Pancreas (tissue), 10 donors: ENCODE results near the gene LRP2BP. TPM values are rescaled to one million over a fixed set of nuclear protein-coding genes. Genes with fewer than 3 reads are reported as not detected.

Experiments used
- ATAC-seq, 4 donors: fragments of 200-7000 bp; cut with Tn5 transposase; one replicate each; pipeline versions ENCODE4 v1.8.0 to v1.9.1; 2020; ENCODE audit warnings: mild to moderate bottlenecking in 4 of 4, moderate library complexity in 4 of 4
- DNase-seq, 6 donors: peaks; one replicate each; pipeline ENCODE4 v3.0.0-alpha.2; 2020
- FAIRE-seq: peaks from 2 replicates; lab custom pipeline; 2012; peaks lifted over from hg19 to GRCh38; lab: Jason Lieb, UNC
- H3K27ac ChIP-seq, 4 donors: fragments of 200-600 bp; sonication (generic); 1 replicate in 3 of 4; 2 replicates in 1 of 4; pipeline versions ENCODE4 v1.5.0 to v1.8.0; 2020
- H3K27me3 ChIP-seq, 4 donors: fragments of 200-600 bp; one replicate each; pipeline ENCODE4 v1.8.0; 2021
- H3K36me3 ChIP-seq, 3 donors: fragments of 200-600 bp; sonication (generic) in 1 of 3; one replicate each; pipeline versions ENCODE4 v1.5.0 to v1.8.0; 2020 to 2021
- H3K4me1 ChIP-seq, 3 donors: fragments of 200-600 bp; one replicate each; pipeline ENCODE4 v1.8.0; 2021
- H3K4me3 ChIP-seq, 4 donors: fragments of 200-600 bp; sonication (generic) in 2 of 4; one replicate each; pipeline versions ENCODE4 v1.5.0 to v1.8.0; 2020 to 2021
- H3K9me3 ChIP-seq, 4 donors: fragments of 200-600 bp; one replicate each; pipeline ENCODE4 v1.8.0; 2021
- CTCF ChIP-seq, 4 donors: fragments of 200-600 bp; sonication (generic) in 3 of 4; IDR thresholded peaks; one replicate each; pipeline versions ENCODE4 v1.5.0 to v1.8.0; 2021; ENCODE audit warnings: antibody characterized with exemption in 4 of 4
- WGBS, 2 donors: extraction: QIAGEN DNeasy Blood & Tissue Kit; methylation state at CpG; one replicate each; pipeline ENCODE4 v1.1.7; 2013; 5-methylcytosine and 5-hydroxymethylcytosine counted together
- intact Hi-C, 3 donors: fragments of 100-400 bp; cut with DNase I; formaldehyde crosslinking; loops; one replicate each; pipeline versions ENCODE4 v1.11.1 to v1.14.2; 2022
- polyA plus RNA-seq, 2 donors: library from polyadenylated mRNA; stranded (reverse); fragments of 200-250 nt; gene quantifications; one replicate each; pipeline ENCODE4 v1.2.3, GENCODE V29; 2013
- total RNA-seq, 6 donors: library from RNA; stranded (reverse); fragmentation: NEBNext Ultra II Directional in 4 of 6; extraction: Animal tissue kit (Norgen Biotek cat#: 25700) in 4 of 6; gene quantifications; one replicate each; pipeline versions ENCODE4 v1.2.1 to v1.2.4, GENCODE V29; 2021 to 2023
- donor health status: healthy with polysubstance abuse.
- donor health status: DM: no; HTN: no; CAD: no; lungs with moderate emphysema.
- donor health status: DM: no; HTN: no; CAD: no.
- donor health status: control.
- donor health status: control.
- donor health status: Bipolar disorder and iron deficiency.
- donor health status: DM: yes; HTN: yes; CAD: no.
- donor health status: DM: no; HTN: no; CAD: no.
- donor health status: DM: no; HTN: no; CAD: no.
- donor health status: DM: yes; HTN: yes; CAD: no.

LRP2BP gene
- total and polyA plus RNA-seq, 8 donors, result 0.72 to 2.1 (median 1.00) TPM

- no peak overlapping the region for H3K27ac ChIP-seq
- FAIRE-seq (no peak), DNase-seq (no peak), ATAC-seq (no peak)
- H3K9me3 ChIP-seq, result no peaks in the 10 kb centered on the region
- no peaks in the 10 kb centered on the region for H3K36me3 ChIP-seq
- H3K27me3 ChIP-seq, result no peaks in the 10 kb centered on the region
- H3K4me3 ChIP-seq, result no peak overlapping the region
- intact Hi-C loops, result no loop called here
- no peak for TF ChIP-seq CTCF (IDR thresholded peaks at IDR 0.05)
- no peaks in the 10 kb centered on the region for H3K4me1 ChIP-seq
- WGBS, 2 donors, result 92% methylated on average over 6 of the region's 6 CpGs
These were observed 4.8 kb downstream of the LRP2BP start for GRCh38 chr4:185390941-185391340.

- H3K4me3 ChIP-seq, result no peak overlapping the region
- H3K36me3 ChIP-seq, result no peaks in the 10 kb centered on the region
- no peak for TF ChIP-seq CTCF (IDR thresholded peaks at IDR 0.05)
- ATAC-seq (no peak), DNase-seq (no peak), FAIRE-seq (no peak)
- H3K4me1 ChIP-seq, result peaks cover 8 to 15% (median 14%) of the 10 kb centered on the region in 3 donors
- H3K27ac ChIP-seq, result no peak overlapping the region
- no peaks in the 10 kb centered on the region for H3K27me3 ChIP-seq
- intact Hi-C loops, result no loop called here
- no peaks in the 10 kb centered on the region for H3K9me3 ChIP-seq
- WGBS, 2 donors, result 94 to 98% methylated on average over 12 of the region's 12 CpGs
These were observed 7.8 kb downstream of the LRP2BP start for GRCh38 chr4:185387957-185388356.

GRCh38 chr4:185384930-185385331 lies 10.8 kb downstream of the LRP2BP start:
- H3K4me1 ChIP-seq, result peaks cover 8 to 21% (median 19%) of the 10 kb centered on the region in 3 donors
- H3K9me3 ChIP-seq, result no peaks in the 10 kb centered on the region
- ATAC-seq (no peak), FAIRE-seq (no peak), DNase-seq (no peak)
- no peak overlapping the region for H3K4me3 ChIP-seq
- no peaks in the 10 kb centered on the region for H3K27me3 ChIP-seq
- no peak overlapping the region for H3K27ac ChIP-seq
- intact Hi-C loops, result no loop called here
- no peak for TF ChIP-seq CTCF (IDR thresholded peaks at IDR 0.05)
- 62 to 63% methylated on average over 10 of the region's 10 CpGs for WGBS, 2 donors
- no peaks in the 10 kb centered on the region for H3K36me3 ChIP-seq

- no peak overlapping the region for H3K4me3 ChIP-seq
- WGBS, 2 donors, result 60 to 69% methylated on average over 2 of the region's 2 CpGs
- intact Hi-C loops, result no loop called here
- H3K27me3 ChIP-seq, result no peaks in the 10 kb centered on the region
- peak overlapping the region; percentile 11 to 84 (median 50) for H3K27ac ChIP-seq
- H3K4me1 ChIP-seq, result peaks cover 8 to 29% (median 22%) of the 10 kb centered on the region in 3 donors
- H3K36me3 ChIP-seq, result no peaks in the 10 kb centered on the region
- H3K9me3 ChIP-seq, result no peaks in the 10 kb centered on the region
- DNase-seq (no peak), FAIRE-seq (no peak), ATAC-seq (no peak)
- TF ChIP-seq CTCF (IDR thresholded peaks at IDR 0.05), result no peak
These were observed 11.7 kb downstream of the LRP2BP start for GRCh38 chr4:185384061-185384460.

- no peaks in the 10 kb centered on the region for H3K9me3 ChIP-seq
- no peak for TF ChIP-seq CTCF (IDR thresholded peaks at IDR 0.05)
- intact Hi-C loops, result no loop called here
- H3K4me1 ChIP-seq, result peaks cover 8 to 32% (median 22%) of the 10 kb centered on the region in 3 donors
- peak overlapping the region; percentile 11 to 84 (median 60) for H3K27ac ChIP-seq
- whole genome bisulfite sequencing, 2 donors, result 13 to 20% methylated on average over 4 of the region's 4 CpGs
- H3K27me3 ChIP-seq, result no peaks in the 10 kb centered on the region
- FAIRE-seq (no peak), ATAC-seq (peak; percentile 85 to 92 (median 91)), DNase-seq (peak in 5 of 6 donors; percentile 53 to 83 (median 78))
- H3K4me3 ChIP-seq, result no peak overlapping the region
- no peaks in the 10 kb centered on the region for H3K36me3 ChIP-seq
These were observed 12.3 kb downstream of the LRP2BP start for GRCh38 chr4:185383451-185383850.
